ENCODE data around the gene GRM5.

Gene GRM5

DNA sequence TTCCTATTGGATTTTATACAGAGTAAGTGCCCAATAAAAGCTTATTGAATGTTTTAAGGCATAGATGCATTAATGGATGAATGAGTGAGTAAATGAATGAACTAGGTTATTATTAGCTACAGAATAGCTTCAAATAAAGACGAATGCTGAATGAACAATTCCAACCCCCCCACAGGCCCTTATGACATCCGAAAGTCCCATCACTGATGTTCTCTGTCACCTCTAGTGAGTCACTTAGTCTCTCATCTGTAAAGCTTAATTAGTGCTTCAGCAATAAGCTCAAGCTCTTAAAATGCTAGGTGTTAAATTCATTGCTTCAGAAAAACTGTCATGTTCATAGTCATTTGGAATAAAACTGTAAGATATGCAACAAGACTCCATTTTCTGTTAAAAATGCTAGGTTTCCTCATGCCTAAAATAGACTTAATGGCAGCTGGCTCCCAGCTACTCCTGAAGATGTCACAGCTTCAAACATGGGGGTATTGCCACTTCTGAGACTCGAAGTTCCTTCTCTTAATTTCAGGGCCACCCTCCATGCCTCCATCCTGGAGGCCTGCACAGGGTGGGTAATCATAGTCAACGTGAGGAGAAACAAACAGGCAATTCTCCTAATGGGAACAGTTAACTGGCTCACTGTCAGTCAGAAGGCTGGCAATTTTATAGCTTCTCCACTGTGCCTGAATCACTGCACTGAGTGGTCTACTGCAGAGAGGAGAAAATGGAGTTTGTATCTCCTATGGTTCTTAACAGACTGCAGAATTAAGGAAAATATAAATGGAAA lies 373.3 kb downstream of the GRM5 start:
- H3K27me3 ChIP-seq (ENCODE audit: low read depth, low read length), result no peaks in the 10 kb centered on the region

DNA sequence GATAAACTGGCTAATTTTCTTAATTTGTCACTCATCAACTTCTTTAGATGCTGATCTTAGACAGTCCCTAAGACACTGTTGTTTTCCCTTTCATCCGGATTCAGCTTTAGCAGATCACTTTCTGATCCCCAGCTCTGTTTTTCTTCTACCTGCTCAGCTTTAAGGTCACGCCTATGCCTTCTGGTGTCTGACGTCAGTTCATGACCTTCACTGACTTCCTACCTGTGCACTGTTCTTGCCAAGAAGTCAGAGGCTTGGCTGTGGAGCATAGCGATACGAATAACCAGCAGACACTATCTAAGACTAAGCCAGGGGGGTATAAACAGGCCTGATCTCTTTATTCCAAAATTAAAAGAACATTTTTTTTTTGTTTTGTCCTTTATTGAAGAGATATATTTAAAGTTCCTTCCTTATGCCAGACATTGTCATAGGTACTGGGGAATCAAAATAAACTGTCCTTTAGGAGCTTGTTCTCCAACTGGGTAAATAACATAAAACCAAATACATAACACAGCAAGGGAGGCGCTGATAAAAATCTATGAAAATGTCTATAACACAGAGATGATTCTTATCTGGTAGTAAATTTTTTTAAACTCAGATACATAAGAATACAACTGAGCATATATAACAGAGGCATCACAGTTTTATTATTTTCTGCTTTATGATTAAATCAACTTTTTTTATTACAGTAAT lies 376.1 kb downstream of the GRM5 start:
- no peaks in the 10 kb centered on the region for H3K4me1 ChIP-seq (ENCODE audit: control insufficient read depth in 1 of 2, insufficient read depth in 2 of 2, low read length in 2 of 2)
- H3K27ac ChIP-seq (ENCODE audit: low read length), result no peak overlapping the region
- H3K9me3 ChIP-seq (ENCODE audit: control insufficient read depth in 1 of 2, low read length in 2 of 2), result peaks cover 0 to 3% of the 10 kb centered on the region in 2 donors

More for the DNA sequence above, 373.3 kb downstream of the GRM5 start:
- H3K9me3 ChIP-seq (ENCODE audit: control insufficient read depth in 1 of 2, low read length in 2 of 2), result no peaks in the 10 kb centered on the region
- H3K27ac ChIP-seq (ENCODE audit: low read length), result no peak overlapping the region
- H3K36me3 ChIP-seq (ENCODE audit: control insufficient read depth in 1 of 2, insufficient read depth in 2 of 2, low read length in 2 of 2), result no peaks in the 10 kb centered on the region
- H3K4me3 ChIP-seq (ENCODE audit: low read depth in 1 of 2, low read length in 2 of 2), result no peak overlapping the region
- H3K4me1 ChIP-seq (ENCODE audit: control insufficient read depth in 1 of 2, insufficient read depth in 2 of 2, low read length in 2 of 2), result no peaks in the 10 kb centered on the region

DNA sequence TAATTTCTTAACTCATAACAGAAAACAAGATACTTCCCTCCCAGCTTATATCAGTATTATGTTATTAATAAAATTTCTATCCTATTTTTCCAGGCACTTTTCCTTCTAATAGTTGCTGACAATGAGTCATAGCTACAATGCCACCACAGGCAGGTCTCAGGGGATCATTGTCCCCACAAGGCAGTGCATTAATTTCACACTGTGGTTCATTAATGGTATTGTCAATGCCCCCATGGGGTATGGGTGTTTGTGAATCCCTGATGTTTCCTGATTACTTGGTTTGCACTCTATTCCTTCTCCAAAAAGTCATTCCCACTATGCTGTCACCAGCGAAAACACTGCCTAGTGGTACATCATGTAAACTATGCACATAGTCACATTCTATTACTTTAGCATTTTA lies 382.8 kb downstream of the GRM5 start:
- no peaks in the 10 kb centered on the region for H3K4me1 ChIP-seq (ENCODE audit: control insufficient read depth in 1 of 2, insufficient read depth in 2 of 2, low read length in 2 of 2)
- no peak overlapping the region for H3K27ac ChIP-seq (ENCODE audit: low read length)
- H3K27me3 ChIP-seq (ENCODE audit: low read depth, low read length), result no peaks in the 10 kb centered on the region
- no peak overlapping the region for H3K4me3 ChIP-seq (ENCODE audit: low read depth in 1 of 2, low read length in 2 of 2)
- no peaks in the 10 kb centered on the region for H3K36me3 ChIP-seq (ENCODE audit: control insufficient read depth in 1 of 2, insufficient read depth in 2 of 2, low read length in 2 of 2)
- H3K9me3 ChIP-seq (ENCODE audit: control insufficient read depth in 1 of 2, low read length in 2 of 2), result peaks cover 0 to 3% of the 10 kb centered on the region in 2 donors

More for the DNA sequence above, 376.1 kb downstream of the GRM5 start:
- H3K36me3 ChIP-seq (ENCODE audit: control insufficient read depth in 1 of 2, insufficient read depth in 2 of 2, low read length in 2 of 2), result no peaks in the 10 kb centered on the region
- no peak overlapping the region for H3K4me3 ChIP-seq (ENCODE audit: low read depth in 1 of 2, low read length in 2 of 2)
- H3K27me3 ChIP-seq (ENCODE audit: low read depth, low read length), result no peaks in the 10 kb centered on the region

DNA sequence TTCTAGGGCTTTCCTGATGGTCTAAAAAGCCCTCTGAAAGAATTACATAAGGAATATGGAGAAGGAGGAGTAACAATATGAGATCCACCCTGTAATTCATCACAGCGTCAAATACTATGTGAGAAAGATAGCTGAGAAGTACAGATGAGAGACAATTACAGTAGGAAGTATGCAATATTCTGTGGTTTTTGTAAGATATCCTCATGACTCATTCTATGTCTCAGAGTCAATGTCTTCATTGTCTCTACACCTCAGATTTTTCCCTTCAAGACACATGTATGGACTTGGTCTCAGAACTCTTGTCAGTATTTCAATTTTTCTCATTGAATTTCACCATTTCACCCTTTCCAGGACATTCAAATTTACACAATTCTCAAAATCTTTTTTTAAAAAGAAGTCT lies 385.0 kb downstream of the GRM5 start:
- Histone ChIP-seq H3K4me3 (ENCODE audit: low read depth in 1 of 2, low read length in 2 of 2) (no peak overlapping the region), H3K4me1 (ENCODE audit: control insufficient read depth in 1 of 2, insufficient read depth in 2 of 2, low read length in 2 of 2) (no peaks in the 10 kb centered on the region), H3K36me3 (ENCODE audit: control insufficient read depth in 1 of 2, insufficient read depth in 2 of 2, low read length in 2 of 2) (no peaks in the 10 kb centered on the region), H3K27ac (ENCODE audit: low read length) (no peak overlapping the region), H3K9me3 (ENCODE audit: control insufficient read depth in 1 of 2, low read length in 2 of 2) (peaks cover 0 to 3% of the 10 kb centered on the region in 2 donors), H3K27me3 (ENCODE audit: low read depth, low read length) (no peaks in the 10 kb centered on the region)

DNA sequence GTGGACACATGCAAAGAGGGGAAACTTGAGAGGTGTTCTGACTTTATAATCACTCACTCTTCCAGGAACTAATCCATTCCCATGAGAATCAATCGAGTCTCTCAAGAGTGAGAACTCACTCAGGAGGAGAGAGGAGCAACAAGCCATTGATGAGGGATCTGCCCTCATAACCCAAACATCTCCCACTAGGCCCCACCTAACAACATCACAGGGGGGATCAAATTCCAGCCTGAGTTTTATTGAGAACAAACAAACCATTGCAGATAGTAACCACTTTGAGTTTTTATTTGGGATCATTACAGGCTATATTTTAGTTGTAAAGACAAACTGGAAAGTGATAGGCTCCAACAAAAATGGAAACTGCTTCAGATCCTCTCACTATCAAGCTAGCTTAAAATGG lies 399.4 kb downstream of the GRM5 start:
- no peaks in the 10 kb centered on the region for H3K4me1 ChIP-seq (ENCODE audit: control insufficient read depth in 1 of 2, insufficient read depth in 2 of 2, low read length in 2 of 2)
- H3K27ac ChIP-seq (ENCODE audit: low read length), result no peak overlapping the region

DNA sequence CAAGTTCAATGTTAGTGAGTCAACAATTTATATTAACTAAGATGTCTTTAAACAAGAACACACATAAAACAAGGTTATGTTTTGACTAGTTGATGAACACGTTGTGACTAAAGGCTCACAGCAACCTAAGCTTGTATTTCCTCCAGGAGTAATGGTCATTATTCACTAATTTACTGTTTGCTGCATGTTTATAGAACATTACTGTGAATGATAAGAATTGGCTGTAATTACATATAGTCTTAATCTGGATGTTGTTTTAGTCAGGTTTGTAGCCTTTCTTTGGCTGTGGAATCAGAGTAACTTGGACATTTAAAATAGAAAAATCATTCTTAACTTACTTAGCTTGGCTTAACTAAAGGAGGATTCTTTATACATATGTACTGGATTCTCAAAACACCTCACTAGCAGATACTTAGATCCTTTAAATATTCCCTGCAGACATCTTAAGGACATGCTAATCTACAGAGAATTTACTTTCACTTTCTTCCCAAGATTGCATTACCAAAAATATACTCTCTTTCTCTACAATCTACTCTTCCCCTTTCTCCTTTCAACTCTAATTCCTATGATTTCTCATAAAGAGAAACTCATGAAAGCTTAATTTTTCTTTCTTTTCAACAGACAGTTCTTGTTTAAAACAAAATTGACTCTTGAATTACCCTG lies 408.6 kb downstream of the GRM5 start:
- H3K9me3 ChIP-seq (ENCODE audit: control insufficient read depth in 1 of 2, low read length in 2 of 2), result no peaks in the 10 kb centered on the region
- no peaks in the 10 kb centered on the region for H3K36me3 ChIP-seq (ENCODE audit: control insufficient read depth in 1 of 2, insufficient read depth in 2 of 2, low read length in 2 of 2)
- no peaks in the 10 kb centered on the region for H3K27me3 ChIP-seq (ENCODE audit: low read depth, low read length)
- no peak overlapping the region for H3K4me3 ChIP-seq (ENCODE audit: low read depth in 1 of 2, low read length in 2 of 2)
- no peak overlapping the region for H3K27ac ChIP-seq (ENCODE audit: low read length)
- no peaks in the 10 kb centered on the region for H3K4me1 ChIP-seq (ENCODE audit: control insufficient read depth in 1 of 2, insufficient read depth in 2 of 2, low read length in 2 of 2)

More for the DNA sequence above, 399.4 kb downstream of the GRM5 start:
- Histone ChIP-seq H3K4me3 (ENCODE audit: low read depth in 1 of 2, low read length in 2 of 2) (no peak overlapping the region), H3K27me3 (ENCODE audit: low read depth, low read length) (no peaks in the 10 kb centered on the region), H3K36me3 (ENCODE audit: control insufficient read depth in 1 of 2, insufficient read depth in 2 of 2, low read length in 2 of 2) (no peaks in the 10 kb centered on the region), H3K9me3 (ENCODE audit: control insufficient read depth in 1 of 2, low read length in 2 of 2) (no peaks in the 10 kb centered on the region)

DNA sequence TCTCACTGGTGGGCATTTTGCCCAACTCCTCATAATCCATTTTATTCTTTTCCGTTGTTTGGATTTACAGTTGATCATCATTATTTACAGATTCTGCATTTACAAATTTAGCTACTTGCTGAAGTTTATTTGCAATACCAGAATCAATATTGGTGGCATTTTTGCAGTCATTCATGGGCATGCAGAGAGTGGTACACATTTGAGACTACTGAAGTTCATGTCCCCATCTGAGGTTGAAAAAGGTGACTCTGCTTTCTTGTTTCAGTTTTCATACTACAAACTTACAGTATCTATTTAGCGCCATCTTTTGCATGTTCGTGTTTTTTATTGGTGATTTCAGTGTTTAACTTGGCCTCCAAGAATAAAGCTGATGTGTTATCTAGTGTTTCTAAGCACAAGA lies 409.5 kb downstream of the GRM5 start:
- no peaks in the 10 kb centered on the region for H3K9me3 ChIP-seq (ENCODE audit: control insufficient read depth in 1 of 2, low read length in 2 of 2)
- H3K27ac ChIP-seq (ENCODE audit: low read length), result no peak overlapping the region
- no peaks in the 10 kb centered on the region for H3K27me3 ChIP-seq (ENCODE audit: low read depth, low read length)
- no peak overlapping the region for H3K4me3 ChIP-seq (ENCODE audit: low read depth in 1 of 2, low read length in 2 of 2)
- H3K4me1 ChIP-seq (ENCODE audit: control insufficient read depth in 1 of 2, insufficient read depth in 2 of 2, low read length in 2 of 2), result no peaks in the 10 kb centered on the region
- no peaks in the 10 kb centered on the region for H3K36me3 ChIP-seq (ENCODE audit: control insufficient read depth in 1 of 2, insufficient read depth in 2 of 2, low read length in 2 of 2)

DNA sequence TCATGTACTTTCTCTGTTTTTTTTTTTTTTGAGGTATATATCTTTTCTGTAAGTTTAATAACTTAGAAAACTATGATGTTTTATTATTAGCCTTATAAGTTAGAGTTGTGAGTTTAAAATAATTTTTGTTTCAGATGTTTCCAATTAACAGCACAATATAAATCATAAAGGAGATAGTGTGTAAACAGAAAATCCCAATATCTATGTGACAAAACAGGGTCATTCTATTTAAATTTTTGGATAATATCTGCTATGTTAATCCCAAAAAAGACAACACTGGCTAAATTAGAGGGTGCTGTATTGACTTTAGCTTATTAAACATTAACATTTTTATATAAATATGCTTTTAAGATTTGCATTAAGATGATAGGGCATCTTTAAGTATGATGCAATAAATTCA lies 410.1 kb downstream of the GRM5 start:
- Histone ChIP-seq H3K27me3 (ENCODE audit: low read depth, low read length) (no peaks in the 10 kb centered on the region), H3K9me3 (ENCODE audit: control insufficient read depth in 1 of 2, low read length in 2 of 2) (no peaks in the 10 kb centered on the region), H3K4me3 (ENCODE audit: low read depth in 1 of 2, low read length in 2 of 2) (no peak overlapping the region), H3K27ac (ENCODE audit: low read length) (no peak overlapping the region), H3K36me3 (ENCODE audit: control insufficient read depth in 1 of 2, insufficient read depth in 2 of 2, low read length in 2 of 2) (no peaks in the 10 kb centered on the region), H3K4me1 (ENCODE audit: control insufficient read depth in 1 of 2, insufficient read depth in 2 of 2, low read length in 2 of 2) (no peaks in the 10 kb centered on the region)

DNA sequence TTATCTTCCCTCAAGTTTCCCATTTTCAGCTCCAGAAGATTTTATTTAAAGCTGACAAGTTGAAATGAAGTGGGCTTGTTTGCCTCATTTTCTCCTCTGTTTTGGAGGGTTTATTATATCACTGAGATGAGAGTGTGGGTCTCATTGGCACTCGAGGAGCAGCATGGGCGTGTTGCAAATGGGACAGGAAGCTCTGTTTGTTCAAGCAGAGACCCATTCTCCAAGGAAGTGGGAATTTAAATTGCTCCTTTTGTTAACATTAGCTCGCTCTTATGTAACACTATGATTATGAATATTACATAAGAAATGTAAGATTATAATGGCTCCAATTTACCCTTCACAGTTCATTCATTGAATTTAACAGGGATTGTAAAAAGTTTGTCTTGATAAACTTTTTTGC lies 410.6 kb downstream of the GRM5 start:
- no peak overlapping the region for H3K27ac ChIP-seq (ENCODE audit: low read length)
- H3K4me3 ChIP-seq (ENCODE audit: low read depth in 1 of 2, low read length in 2 of 2), result no peak overlapping the region
- H3K4me1 ChIP-seq (ENCODE audit: control insufficient read depth in 1 of 2, insufficient read depth in 2 of 2, low read length in 2 of 2), result no peaks in the 10 kb centered on the region
- H3K27me3 ChIP-seq (ENCODE audit: low read depth, low read length), result no peaks in the 10 kb centered on the region
- H3K9me3 ChIP-seq (ENCODE audit: control insufficient read depth in 1 of 2, low read length in 2 of 2), result no peaks in the 10 kb centered on the region
- H3K36me3 ChIP-seq (ENCODE audit: control insufficient read depth in 1 of 2, insufficient read depth in 2 of 2, low read length in 2 of 2), result no peaks in the 10 kb centered on the region

DNA sequence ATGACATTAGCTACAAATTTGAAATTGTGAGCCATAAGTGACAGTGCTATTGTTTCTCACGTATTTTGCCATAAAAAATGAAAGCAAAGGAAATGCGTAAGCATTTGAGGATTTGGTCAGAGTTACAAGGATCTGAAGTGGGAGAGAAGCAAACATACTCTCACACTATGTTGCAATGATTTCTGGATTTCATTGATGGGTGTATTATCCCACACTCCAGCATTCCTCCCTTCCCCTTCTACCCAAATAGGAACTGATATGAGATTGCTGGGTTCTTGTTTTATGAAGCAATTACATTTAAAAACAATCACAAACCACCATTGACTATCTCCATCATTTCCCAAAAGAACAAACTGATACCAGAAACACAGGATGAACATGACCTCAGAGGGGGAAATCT lies 414.2 kb downstream of the GRM5 start:
- Histone ChIP-seq H3K9me3 (ENCODE audit: control insufficient read depth in 1 of 2, low read length in 2 of 2) (no peaks in the 10 kb centered on the region), H3K4me3 (ENCODE audit: low read depth in 1 of 2, low read length in 2 of 2) (no peak overlapping the region), H3K27ac (ENCODE audit: low read length) (no peak overlapping the region), H3K27me3 (ENCODE audit: low read depth, low read length) (no peaks in the 10 kb centered on the region), H3K4me1 (ENCODE audit: control insufficient read depth in 1 of 2, insufficient read depth in 2 of 2, low read length in 2 of 2) (no peaks in the 10 kb centered on the region), H3K36me3 (ENCODE audit: control insufficient read depth in 1 of 2, insufficient read depth in 2 of 2, low read length in 2 of 2) (no peaks in the 10 kb centered on the region)

DNA sequence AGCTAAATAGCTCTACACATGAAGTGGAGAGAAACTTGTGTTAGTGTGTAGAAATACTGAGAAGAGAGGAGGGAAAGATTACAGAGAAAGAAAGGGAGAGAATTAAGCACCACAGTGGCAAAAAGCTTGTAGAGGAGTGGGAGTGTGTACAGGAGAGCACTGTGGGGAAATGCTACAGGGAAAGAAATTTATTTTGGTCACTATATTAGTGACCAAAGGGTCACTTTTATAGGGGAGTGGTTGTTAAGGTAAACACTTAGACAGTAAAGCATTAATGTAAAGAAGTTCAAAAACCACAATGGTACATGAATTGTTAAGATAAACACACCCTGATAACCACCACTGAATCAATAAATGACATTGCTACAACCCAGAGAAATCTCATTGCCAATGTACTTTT lies 421.1 kb downstream of the GRM5 start:
- Histone ChIP-seq H3K27ac (ENCODE audit: low read length) (no peak overlapping the region), H3K9me3 (ENCODE audit: control insufficient read depth in 1 of 2, low read length in 2 of 2) (peaks cover 0 to 2% of the 10 kb centered on the region in 2 donors), H3K4me3 (ENCODE audit: low read depth in 1 of 2, low read length in 2 of 2) (no peak overlapping the region), H3K27me3 (ENCODE audit: low read depth, low read length) (no peaks in the 10 kb centered on the region), H3K4me1 (ENCODE audit: control insufficient read depth in 1 of 2, insufficient read depth in 2 of 2, low read length in 2 of 2) (no peaks in the 10 kb centered on the region), H3K36me3 (ENCODE audit: control insufficient read depth in 1 of 2, insufficient read depth in 2 of 2, low read length in 2 of 2) (no peaks in the 10 kb centered on the region)

All from muscle layer of duodenum (tissue), 2 donors.